GM21737 (cell line): ENCODE measurements around the gene DSCAM.
"Not testable (repeated sequence)": the region's sequence is repeated elsewhere in the genome, so short reads cannot be mapped to it uniquely, and the experiment has no call there.

Source experiments
- ATAC-seq: cut with Tn5 transposase; IDR thresholded peaks from one replicate; pipeline ENCODE4 v1.9.1; 2021; ENCODE audit warnings: mild to moderate bottlenecking, moderate library complexity; ENCODE audit not compliant: unreplicated experiment

DSCAM gene

DNA sequence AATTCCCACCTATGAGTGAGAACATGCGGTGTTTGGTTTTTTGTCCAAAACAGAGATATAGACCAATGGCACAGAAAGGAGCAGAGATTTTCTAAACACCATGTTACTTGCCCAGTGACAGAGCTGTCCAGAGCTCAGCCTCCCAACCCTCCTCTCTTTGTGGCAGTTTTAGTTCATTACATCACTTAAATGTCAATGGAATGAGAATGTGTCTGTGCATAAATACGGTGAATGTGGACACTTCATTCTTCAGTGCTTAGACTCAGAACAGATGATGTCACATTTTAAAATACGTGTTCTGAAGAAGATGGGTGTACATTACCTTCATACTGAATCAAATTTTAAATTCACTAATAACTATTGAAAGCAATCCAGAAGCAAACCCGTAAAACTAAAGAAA, 374.9 kb downstream of the DSCAM start:
- ATAC-seq, result no peak

- ATAC-seq, result no peak
Observed at GRCh38 chr21:40471103-40471502, 375.9 kb downstream of the DSCAM start.

DNA sequence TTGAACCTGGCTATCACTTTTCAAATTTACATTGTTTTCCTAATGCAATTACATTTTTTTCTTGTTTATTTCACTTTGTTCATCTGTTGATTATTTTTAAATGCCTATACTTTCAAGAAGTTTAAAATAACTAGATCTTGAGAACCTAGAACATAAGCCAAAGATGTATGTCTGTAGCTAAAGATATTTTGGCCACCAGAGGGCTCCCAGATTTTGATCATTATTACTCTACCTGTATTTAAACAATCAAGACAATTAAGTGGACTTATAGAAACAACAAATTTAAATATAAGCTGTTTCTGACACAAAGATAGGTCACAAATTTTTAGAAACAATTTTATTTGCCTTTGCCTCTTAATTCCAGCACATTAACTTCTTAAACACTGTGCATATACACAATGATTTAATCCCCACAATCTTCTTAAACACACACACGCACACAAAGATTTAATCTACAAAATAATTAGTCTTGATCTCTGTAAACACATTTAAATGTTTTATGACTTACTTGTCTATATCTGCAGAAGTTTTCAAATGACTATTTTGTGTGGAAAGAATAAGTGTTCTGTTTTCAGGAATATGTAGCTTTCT, 380.0 kb downstream of the DSCAM start:
- no peak for ATAC-seq

DNA sequence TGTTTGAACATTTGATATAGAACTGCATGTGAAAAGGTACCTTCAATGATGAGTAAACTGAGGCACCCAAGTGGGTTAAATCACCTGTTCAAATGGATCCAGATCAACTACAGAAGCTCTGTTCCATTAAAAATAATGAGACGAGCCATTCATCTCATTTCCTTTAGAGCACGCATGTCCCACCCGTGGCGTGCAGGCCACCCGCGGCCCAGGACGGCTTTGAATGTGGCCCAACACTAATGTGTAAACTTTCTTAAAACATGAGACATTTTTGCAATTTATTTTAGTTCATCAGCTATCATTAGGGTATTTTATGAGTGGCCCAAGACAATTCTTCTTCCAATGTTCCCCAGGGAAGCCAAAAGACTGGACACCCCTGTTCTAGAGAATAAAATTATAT, 381.6 kb downstream of the DSCAM start:
- ATAC-seq, result no peak

DNA sequence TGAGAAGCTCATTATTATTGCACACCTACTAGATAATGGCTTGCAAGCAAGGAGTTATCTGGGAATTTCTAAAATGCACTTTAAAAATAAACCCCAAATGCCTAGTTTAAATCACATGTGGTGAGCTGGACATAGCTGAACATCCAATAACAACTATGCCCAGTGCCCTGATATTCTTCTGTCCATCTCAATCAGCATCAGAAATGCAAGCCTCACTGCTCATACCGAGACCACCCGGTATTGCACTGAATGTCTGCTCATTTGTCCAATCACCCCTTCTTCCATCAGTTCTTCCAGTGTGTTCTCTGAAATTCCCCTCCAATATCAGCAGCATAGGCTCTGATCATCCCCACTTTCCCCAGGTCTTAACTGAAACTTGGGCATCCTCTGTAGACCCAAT, 383.8 kb downstream of the DSCAM start:
- no peak for ATAC-seq

DNA sequence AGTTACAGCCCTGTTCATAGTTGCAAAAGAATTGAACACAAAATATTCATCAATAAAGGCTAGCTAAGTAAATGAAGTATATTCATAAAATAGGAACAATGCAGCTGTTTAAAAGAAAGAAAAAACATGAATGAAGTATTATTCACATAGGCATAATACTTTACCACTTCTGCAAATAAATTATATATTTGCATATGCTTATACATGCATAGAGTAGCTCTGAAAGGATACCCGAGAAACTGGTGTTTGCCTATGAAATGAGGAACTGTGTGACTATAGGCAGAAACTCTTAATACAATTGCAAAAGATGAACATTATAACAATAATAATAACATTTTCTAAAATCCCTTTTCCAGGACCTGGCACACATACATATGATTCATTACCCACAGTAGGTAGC, 385.9 kb downstream of the DSCAM start:
- no peak for ATAC-seq

DNA sequence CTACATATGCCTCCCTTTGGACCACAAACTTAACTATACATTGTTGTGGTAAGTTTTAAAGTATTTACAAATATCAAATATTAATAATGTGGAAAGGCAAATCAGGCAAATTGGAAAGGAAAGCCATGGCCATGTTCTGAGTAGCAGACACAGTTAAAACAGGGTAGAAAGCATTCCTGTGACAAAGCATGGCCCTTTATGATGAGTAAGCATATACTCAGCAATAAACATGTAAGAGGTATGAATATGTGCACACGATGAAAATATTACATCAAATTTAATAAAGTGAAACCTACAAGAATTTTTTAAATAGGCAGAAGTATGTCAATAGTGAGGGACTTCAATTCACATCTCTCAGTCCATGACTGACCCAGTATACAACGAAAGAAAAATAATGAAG, 389.2 kb downstream of the DSCAM start:
- ATAC-seq, result no peak

DNA sequence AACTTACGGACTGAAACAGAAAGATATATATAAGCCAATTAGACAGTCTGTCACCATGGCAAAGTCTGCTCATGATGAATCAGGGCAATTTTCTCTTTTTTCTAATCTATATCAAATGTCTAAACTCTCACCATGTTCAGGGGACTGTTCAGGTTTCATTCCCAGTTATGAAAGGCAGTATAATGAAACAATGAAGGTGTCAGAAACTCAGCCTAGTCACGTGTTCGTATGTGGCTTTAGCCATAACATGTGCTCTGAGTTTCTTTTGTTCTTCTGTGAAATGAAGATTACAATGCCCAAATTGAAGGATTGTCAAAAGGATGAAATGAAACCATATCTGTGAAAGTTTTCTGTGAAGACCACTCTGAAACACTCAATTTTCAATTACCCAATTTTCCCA, 392.9 kb downstream of the DSCAM start:
- no peak for ATAC-seq

DNA sequence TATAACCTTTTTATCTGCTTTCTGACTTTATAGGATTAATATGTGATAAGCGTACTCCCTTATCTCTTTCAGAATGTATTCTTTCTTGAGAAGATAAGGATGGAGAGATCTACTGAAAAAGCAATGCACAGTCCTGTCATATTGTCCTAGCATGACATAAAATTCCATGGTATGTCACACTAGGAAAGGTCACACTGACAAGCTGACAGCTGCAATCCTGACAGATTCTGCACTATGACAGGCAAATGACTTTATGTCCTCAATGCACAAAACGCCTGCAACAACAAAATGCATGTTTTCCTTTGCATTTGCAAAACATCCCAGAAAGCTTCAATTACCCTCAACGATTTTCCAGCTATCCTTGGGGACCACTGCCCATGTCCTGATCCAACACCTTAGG, 393.8 kb downstream of the DSCAM start:
- no peak for ATAC-seq

DNA sequence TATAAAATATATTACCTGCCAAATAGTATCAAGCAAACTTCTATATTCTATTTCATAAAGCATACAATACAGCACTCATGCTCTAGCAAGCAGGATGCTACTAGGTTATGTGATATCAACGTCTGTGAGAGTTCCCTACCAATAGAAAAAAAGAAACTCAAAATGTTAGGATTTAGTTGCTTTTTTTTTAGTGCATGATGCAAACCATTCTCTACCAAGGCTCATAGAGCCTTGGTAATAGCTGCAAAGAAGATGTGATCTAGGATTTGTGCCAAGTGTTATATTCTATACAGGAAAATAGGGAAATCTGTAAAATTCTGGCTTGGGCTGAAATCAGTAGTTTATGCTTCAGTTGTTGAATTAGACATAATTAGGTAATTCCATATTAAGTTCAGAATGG, 394.4 kb downstream of the DSCAM start:
- ATAC-seq, result no peak

GRCh38 chr21:40447016-40447415, 399.9 kb downstream of the DSCAM start:
- no peak for ATAC-seq

DNA sequence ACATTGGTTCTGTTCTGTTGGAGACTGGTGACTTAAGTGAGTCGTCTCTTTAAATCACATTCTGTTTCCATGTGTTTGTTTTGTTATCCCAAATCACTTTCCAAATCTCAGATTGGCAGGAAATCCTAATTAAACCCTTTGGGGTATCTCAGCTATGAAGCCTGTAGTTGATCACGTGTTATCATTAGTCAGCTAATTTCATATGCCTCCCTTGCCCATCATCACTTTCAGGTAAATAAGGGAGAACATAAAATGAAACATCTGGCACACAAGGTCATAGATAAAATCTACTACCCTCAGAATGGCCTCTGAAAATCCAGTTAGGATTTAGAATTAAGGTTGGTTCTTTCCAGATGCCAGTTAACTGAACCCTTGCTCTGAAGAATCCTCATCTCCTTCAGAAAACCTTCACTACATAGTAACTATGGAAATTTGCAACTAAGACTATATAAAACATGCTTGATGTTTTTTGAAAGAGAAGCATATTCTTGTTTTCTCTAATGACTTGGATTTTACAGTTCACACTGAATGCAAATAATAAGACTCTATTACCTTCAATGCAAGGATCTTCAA, 401.5 kb downstream of the DSCAM start:
- no peak for ATAC-seq

- not testable (repeated sequence) for ATAC-seq
Observed at GRCh38 chr21:40439581-40439980, 407.4 kb downstream of the DSCAM start.

DNA sequence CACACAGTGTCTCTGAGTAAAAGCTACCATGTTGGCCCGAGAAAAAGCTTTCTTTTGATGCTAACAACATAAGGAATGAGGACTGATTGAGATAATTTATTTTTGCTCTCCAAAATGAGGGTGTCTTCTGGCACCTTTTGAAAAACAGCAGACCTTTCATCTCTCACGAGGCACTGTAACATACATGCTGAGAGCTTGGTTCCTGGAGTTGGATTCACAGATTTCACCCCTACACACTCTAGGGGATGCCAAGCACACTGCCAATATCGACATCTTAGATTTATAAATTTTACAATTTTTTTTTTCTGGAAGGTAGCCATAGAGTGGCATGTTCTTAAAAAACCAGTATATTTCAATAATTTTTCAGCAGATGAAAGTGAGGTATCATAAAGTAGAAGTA, 408.3 kb downstream of the DSCAM start:
- ATAC-seq, result no peak

- ATAC-seq, result no peak
Observed at GRCh38 chr21:40436261-40436660, 410.7 kb downstream of the DSCAM start.

GRCh38 chr21:40433538-40433937, 413.4 kb downstream of the DSCAM start:
- ATAC-seq, result no peak

DNA sequence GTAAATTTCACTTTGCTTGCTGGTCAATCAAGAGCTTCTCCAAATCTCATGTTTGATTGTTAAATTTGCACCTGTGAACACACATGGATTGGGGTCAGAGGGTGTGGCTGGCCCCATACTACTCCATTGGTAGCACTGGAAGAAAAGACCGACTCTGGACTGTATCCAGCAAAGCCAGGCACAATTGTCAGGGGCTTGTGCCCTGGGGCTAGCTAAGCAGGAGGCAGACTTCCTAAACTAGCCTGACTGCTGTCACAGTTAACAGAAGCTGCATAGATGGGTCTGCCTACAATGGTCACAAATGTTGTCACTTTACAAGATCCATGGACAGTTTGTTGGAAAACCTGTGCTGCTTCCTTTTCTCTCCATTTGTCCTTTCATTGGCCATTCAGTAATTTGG, 421.0 kb downstream of the DSCAM start:
- ATAC-seq, result no peak

- ATAC-seq, result no peak
Observed at GRCh38 chr21:40422896-40423635, 423.9 kb downstream of the DSCAM start.

- no peak for ATAC-seq
Observed at GRCh38 chr21:40421121-40421520, 425.8 kb downstream of the DSCAM start.

DNA sequence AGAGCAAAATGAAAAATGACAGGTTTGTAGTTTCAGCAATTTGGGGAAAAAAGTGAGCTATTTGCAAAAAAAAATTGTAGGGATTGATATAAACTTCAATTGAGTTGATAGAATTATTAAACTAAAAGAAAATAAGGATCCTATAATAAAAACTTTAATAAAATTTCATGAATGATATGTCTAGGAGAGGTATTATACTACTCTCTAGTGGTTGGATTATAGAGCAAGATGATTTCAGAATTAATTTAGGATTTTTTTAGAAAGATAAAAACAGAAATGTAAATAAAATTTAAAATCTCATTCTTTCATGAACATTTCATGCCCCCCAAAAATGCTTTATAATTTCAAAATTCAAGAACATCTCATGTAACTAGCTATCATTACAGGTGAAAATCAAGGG, 430.4 kb downstream of the DSCAM start:
- ATAC-seq, result no peak

GRCh38 chr21:40408561-40408960, 438.4 kb downstream of the DSCAM start:
- ATAC-seq, result no peak

DNA sequence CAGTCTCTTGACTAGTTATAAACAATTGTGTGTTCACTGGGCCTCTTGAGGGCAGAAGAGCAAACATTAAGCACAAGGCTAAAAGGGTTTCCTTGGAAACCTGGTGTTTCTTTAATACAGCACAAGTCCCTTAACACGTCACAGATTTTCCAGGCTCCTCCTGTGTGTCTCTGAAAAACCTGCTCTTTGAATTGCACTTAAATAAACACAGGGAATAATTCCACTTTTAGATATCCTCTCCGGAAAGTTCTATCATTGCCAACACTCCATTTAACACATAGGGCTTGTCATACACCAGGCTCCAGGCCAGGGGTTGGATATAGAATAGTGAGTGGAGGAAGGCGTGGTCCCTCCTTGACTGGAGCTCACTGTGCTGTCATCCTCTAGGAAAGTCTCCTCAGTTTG, 442.6 kb downstream of the DSCAM start:
- ATAC-seq, result no peak
